Activated T-helper 2 cell treated with anti-CD3 and anti-CD28 coated beads, Interferon-gamma antibody, Interleukin-2, Interleukin-4, amounts not matched to agents 10 μg/mL and 5 μg/mL and 100 μg/mL, durations not matched to agents 14 hours and 24 hours and 36 hours (primary cell): ENCODE results near the gene NCAPG. TPM values are rescaled to one million over a fixed set of nuclear protein-coding genes. Genes with fewer than 3 reads are reported as not detected.
"Not testable (repeated sequence)": the region's sequence is repeated elsewhere in the genome, so short reads cannot be mapped to it uniquely, and the experiment has no call there.

ENCODE experiments used
- DNase-seq: peaks from one replicate; pipeline ENCODE4 v3.0.0; 2021; ENCODE audit warnings: low spot score
- H3K27ac Mint-ChIP-seq: one replicate; pipeline ENCODE4 v1.8.0; 2021; ENCODE audit warnings: mixed read lengths
- H3K27me3 Mint-ChIP-seq: one replicate; pipeline ENCODE4 v1.8.0; 2021; ENCODE audit warnings: low read depth, mixed read lengths
- H3K36me3 Mint-ChIP-seq: one replicate; pipeline ENCODE4 v1.8.0; 2021; ENCODE audit warnings: low read depth, mixed read lengths
- H3K4me1 Mint-ChIP-seq: one replicate; pipeline ENCODE4 v1.8.0; 2021; ENCODE audit warnings: low read depth, mixed read lengths
- H3K4me3 Mint-ChIP-seq: one replicate; pipeline ENCODE4 v1.8.0; 2021; ENCODE audit warnings: low read depth, mild to moderate bottlenecking, moderate library complexity, mixed read lengths
- H3K9me3 Mint-ChIP-seq: one replicate; pipeline ENCODE4 v1.8.0; 2021; ENCODE audit warnings: mixed read lengths
- intact Hi-C: fragments of 100-400 bp; cut with micrococcal nuclease; formaldehyde crosslinking; loops from one replicate; pipeline ENCODE4 v1.15.1; 2023
- total RNA-seq: library from RNA; stranded (reverse); gene quantifications from 2 replicates; pipeline ENCODE4 v1.2.3, GENCODE V29; 2022

The NCAPG gene
- total RNA-seq, 1 donor from 2014 or later, result 55.9 TPM

DNA sequence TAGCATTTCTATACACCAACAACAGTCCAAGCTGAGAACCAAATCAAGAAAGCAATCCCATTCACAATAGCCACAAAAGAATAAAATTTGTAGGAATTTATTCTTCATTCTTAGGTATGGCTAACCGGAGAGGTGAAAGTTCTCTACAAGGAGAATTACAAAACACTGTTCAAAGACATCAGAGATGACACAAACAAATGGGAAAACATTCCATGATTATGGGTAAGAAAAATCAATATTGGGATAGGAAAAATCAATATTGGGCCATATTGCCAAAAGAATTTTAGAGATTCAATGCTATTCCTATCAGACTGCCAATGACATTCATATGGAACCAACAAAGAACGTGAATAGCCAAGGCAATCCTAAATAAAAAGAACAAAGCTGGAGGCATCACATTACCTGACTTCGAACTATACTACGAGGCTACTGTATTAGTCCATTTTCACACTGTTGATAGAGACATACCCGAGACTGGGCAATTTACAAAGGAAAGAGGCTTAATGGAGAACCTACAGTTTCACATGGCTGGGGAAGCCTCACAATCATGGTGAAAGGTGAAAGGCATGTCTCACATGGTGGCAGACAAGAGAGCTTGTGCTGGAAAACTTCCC, 49.1 kb downstream of the NCAPG start:
- no peaks in the 10 kb centered on the region for H3K4me1 Mint-ChIP-seq

DNA sequence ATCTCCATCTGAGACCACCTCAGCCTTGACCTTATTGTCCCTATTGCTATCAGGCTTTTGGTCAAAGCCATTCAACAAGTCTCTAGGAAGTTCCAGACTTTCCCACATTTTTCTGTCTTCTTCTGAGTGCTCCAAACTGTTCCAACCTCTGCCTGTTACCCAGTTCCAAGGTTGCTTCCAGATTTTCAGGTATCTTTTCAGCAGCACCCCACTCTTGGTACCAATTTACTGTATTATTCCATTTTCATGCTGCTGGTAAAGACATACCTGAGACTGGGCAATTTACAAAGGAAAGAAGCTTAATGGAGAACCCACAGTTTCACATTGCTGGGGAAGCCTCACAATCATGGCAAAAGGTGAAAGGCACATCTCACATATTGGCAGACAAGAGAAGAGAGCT, 51.1 kb downstream of the NCAPG start:
- H3K9me3 Mint-ChIP-seq, result peaks cover 19% of the 10 kb centered on the region
- H3K4me3 Mint-ChIP-seq, DNase-seq, H3K27me3 Mint-ChIP-seq, H3K27ac Mint-ChIP-seq, H3K4me1 Mint-ChIP-seq, H3K36me3 Mint-ChIP-seq, intact Hi-C loops: not testable (repeated sequence)

More for the DNA sequence above, 49.1 kb downstream of the NCAPG start:
- intact Hi-C loops, result no loop called here
- Mint-ChIP-seq H3K27ac (no peak overlapping the region), H3K27me3 (no peaks in the 10 kb centered on the region), H3K4me3 (no peak overlapping the region), H3K9me3 (peaks cover 19% of the 10 kb centered on the region), H3K36me3 (peaks cover 7% of the 10 kb centered on the region)
- DNase-seq, result no peak

DNA sequence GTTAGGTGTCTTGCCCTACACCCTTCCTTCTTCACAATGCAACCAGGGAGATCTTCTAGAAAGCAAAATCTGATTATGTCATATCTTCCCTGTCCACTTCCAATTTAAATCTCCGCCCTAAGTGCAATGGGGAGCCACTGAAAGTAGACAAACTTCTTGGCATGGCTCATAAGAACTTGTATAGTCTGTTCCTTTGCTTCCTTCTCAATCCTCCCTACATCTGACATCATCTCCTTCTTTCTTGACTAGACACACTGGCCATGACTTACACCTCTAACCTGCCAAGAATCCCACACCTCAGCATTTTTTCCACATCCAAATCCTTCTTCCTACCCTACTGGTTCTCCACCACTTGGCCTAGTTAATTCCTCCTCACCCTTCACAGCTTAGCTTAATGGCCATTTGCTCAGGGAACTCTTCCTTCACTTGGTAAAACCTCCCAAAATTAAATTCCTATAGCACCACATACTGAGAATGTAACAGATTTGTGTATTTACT, 55.1 kb downstream of the NCAPG start:
- Mint-ChIP-seq H3K4me1 (no peaks in the 10 kb centered on the region), H3K9me3 (peaks cover 15% of the 10 kb centered on the region), H3K4me3 (no peak overlapping the region), H3K27me3 (no peaks in the 10 kb centered on the region), H3K27ac (no peak overlapping the region), H3K36me3 (peaks cover 7% of the 10 kb centered on the region)
- DNase-seq, result no peak
- intact Hi-C loops, result no loop called here

DNA sequence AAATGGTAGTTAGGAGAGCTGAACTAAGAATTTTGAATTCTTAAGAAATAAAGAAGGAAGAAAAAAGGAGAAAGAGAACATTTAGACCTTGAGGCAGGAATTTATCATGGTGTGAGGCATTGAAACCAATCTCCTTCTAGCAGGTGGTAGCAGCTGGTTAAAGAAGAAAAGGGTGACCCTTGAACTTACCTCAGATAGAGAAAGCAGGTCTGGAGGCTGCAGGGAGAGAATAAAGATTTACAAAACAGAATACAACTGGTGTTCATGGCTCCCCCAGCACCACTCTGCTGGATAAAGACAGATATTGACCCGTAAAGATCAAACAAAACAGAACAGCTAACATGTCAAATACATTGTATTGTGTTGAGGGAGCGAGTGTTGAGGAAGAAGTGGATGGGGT, 56.0 kb downstream of the NCAPG start:
- H3K36me3 Mint-ChIP-seq, result peaks cover 6% of the 10 kb centered on the region
- no peak overlapping the region for H3K4me3 Mint-ChIP-seq
- DNase-seq, result no peak
- peaks cover 12% of the 10 kb centered on the region for H3K9me3 Mint-ChIP-seq
- intact Hi-C loops, result no loop called here
- no peak overlapping the region for H3K27ac Mint-ChIP-seq
- no peaks in the 10 kb centered on the region for H3K27me3 Mint-ChIP-seq
- H3K4me1 Mint-ChIP-seq, result no peaks in the 10 kb centered on the region

DNA sequence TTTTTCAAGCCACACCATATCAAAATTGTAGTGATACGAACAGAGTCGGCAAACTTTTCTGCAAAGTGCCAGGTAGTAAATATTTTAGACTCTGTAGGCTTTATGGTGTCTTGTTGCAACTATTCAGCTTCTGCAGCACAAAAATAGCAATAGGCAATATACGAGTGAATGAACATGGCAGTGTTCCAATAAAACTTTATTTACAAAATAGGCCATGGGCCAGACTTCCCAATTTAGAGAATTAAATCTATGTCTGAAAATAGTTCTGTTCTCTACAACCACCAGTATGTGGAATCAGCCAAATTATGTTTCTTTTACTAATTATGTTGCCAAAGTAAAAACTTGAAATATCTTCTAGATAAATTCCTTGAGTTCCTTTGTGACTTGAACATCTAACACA, 56.5 kb downstream of the NCAPG start:
- no peak overlapping the region for H3K4me3 Mint-ChIP-seq
- DNase-seq, result no peak
- peaks cover 1% of the 10 kb centered on the region for H3K36me3 Mint-ChIP-seq
- no peaks in the 10 kb centered on the region for H3K27me3 Mint-ChIP-seq
- H3K27ac Mint-ChIP-seq, result no peak overlapping the region
- intact Hi-C loops, result no loop called here
- peaks cover 7% of the 10 kb centered on the region for H3K9me3 Mint-ChIP-seq
- no peaks in the 10 kb centered on the region for H3K4me1 Mint-ChIP-seq

DNA sequence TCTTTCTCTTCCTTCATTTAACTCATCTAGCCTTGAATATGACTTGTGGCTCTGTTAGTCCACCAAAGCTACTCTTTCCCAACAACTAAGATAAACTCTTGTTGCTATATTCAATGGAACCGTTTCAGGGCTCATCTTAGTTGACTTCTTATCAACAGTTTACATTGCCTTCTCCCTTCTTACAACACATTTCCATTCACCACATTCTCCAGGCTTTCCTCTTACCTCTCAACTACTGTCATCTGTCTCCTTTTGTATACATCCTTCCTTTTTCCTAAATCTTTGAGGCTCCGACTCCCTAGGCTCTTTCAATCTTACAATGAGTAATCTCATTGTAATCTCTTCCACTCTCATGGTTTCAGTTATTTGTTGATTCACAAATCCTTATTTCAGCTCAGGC, 58.5 kb downstream of the NCAPG start:
- intact Hi-C loops, result no loop called here
- H3K27me3 Mint-ChIP-seq, result no peaks in the 10 kb centered on the region
- H3K4me1 Mint-ChIP-seq, result no peaks in the 10 kb centered on the region
- H3K36me3 Mint-ChIP-seq, result no peaks in the 10 kb centered on the region
- no peaks in the 10 kb centered on the region for H3K9me3 Mint-ChIP-seq
- no peak overlapping the region for H3K4me3 Mint-ChIP-seq
- H3K27ac Mint-ChIP-seq, result no peak overlapping the region
- DNase-seq, result no peak

DNA sequence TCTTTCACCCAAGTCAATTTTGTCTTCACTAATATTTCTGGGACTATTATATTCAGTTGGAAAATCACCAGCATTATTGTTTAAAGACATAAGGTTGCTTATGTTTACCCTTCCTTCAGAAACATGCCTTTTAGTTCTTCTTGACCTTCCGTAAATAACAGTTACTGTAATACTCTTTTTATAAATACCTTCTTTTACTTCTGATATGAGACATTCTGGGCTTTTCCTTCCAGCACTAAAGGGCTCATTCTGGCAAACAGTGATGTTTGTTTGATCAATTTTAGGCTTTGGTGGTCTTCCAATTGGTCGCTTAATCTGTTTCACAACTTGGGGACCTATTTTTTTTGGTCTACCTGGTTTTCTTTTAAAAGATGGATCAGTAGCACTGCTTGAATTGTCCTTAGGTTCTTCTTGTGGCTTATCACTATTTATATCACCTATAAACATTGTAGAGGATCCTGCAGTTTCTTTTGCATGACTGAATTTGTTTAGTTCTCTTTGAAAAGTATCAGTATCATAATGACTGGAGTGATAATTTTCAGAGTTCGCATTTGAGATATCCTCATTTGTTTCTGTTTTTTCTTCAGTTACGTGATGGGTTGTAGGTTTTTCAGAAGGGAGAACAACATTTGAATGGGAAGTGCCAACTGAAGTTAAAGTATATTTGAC, 64.8 kb downstream of the NCAPG start:
- no peaks in the 10 kb centered on the region for H3K9me3 Mint-ChIP-seq
- H3K27me3 Mint-ChIP-seq, result no peaks in the 10 kb centered on the region

DNA sequence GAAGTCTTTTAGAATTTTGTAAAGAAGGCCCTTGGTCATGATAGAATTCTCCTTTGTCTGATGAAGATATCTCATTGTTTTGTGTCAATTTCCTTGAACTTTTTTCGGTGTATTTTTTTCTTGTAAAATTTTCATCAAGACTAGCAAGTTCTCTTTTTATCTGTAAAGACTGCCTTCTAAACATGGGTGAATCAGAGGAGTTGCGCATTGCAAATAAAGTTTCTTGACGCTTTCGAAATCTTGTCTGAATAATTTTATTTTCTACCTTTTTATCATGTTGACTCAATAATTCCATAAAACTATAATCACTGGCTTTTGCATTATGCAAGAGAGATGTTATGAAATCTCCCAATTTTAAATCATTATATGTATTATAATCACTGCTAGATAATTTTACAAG, 66.2 kb downstream of the NCAPG start:
- Mint-ChIP-seq H3K27me3 (no peaks in the 10 kb centered on the region), H3K27ac (no peak overlapping the region), H3K4me3 (no peak overlapping the region), H3K4me1 (no peaks in the 10 kb centered on the region), H3K36me3 (no peaks in the 10 kb centered on the region), H3K9me3 (no peaks in the 10 kb centered on the region)
- intact Hi-C loops, result no loop called here
- no peak for DNase-seq

More for the DNA sequence above, 64.8 kb downstream of the NCAPG start:
- Mint-ChIP-seq H3K4me1 (no peaks in the 10 kb centered on the region), H3K27ac (no peak overlapping the region), H3K4me3 (no peak overlapping the region), H3K36me3 (no peaks in the 10 kb centered on the region)
- intact Hi-C loops, result no loop called here
- DNase-seq, result no peak

DNA sequence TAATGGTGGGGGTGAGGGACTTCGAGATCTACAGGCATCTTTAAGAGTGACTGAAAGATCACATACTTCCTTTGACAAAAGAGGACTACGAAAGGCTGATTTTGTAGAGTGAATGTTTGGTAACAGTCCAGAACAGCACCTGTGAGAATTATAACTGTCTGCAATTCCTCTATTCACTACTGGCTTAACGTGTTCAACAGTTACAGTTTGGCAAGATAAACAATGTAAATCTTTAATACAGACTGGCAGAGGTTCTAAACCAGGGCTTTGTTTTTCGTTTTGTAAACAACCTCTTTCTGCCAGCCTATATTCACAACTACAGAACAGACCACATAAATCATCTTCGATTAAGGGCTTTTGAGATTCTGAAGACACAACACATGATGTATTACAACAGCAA, 66.9 kb downstream of the NCAPG start:
- Mint-ChIP-seq H3K9me3 (no peaks in the 10 kb centered on the region), H3K4me1 (no peaks in the 10 kb centered on the region), H3K27ac (no peak overlapping the region), H3K36me3 (no peaks in the 10 kb centered on the region), H3K27me3 (no peaks in the 10 kb centered on the region), H3K4me3 (no peak overlapping the region)
- intact Hi-C loops, result no loop called here
- no peak for DNase-seq

DNA sequence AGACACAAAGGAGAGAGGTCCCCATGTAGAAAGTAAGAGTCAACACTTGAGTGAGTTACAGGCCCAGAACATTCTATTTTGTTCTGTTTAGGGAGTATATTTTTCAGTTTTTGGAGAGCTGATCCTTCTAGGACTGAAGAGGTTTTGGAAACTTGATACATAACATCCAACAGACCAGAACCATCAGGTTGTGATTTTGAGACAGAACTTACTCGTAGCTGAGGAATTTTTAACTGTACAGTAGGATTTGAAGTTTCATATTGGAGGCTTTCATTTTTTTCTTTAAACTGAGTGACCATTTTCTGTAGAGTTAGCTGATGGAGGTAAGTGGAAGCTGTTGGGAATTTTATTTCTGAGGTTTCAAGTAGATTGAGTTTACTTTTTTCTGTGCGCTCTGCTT, 73.3 kb downstream of the NCAPG start:
- intact Hi-C loops, result no loop called here
- DNase-seq, result no peak
- H3K4me1 Mint-ChIP-seq, result no peaks in the 10 kb centered on the region
- no peaks in the 10 kb centered on the region for H3K36me3 Mint-ChIP-seq
- no peak overlapping the region for H3K27ac Mint-ChIP-seq
- no peaks in the 10 kb centered on the region for H3K9me3 Mint-ChIP-seq
- H3K4me3 Mint-ChIP-seq, result no peak overlapping the region
- H3K27me3 Mint-ChIP-seq, result no peaks in the 10 kb centered on the region

DNA sequence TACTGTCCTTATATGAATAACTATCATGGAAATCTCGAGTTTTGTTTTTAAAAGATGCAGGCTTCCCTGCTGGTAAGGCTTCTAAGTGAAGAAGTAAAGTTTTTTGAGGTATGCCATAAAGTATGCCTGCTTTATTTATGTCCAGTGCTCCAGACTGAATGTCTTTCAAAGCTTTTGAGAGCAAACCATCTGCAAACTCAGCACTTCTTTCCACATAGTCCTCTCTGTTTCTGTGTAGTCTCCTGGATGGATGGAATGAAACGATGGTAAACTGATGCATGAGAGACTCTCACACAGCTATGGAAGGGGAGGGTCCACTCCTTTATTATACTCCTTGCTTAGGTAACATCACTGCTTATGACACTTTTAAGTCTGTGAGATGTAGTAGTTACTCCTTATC, 73.7 kb downstream of the NCAPG start:
- H3K36me3 Mint-ChIP-seq, result no peaks in the 10 kb centered on the region
- no peak overlapping the region for H3K4me3 Mint-ChIP-seq
- no peaks in the 10 kb centered on the region for H3K9me3 Mint-ChIP-seq
- intact Hi-C loops, result no loop called here
- H3K27me3 Mint-ChIP-seq, result no peaks in the 10 kb centered on the region
- H3K4me1 Mint-ChIP-seq, result no peaks in the 10 kb centered on the region
- no peak overlapping the region for H3K27ac Mint-ChIP-seq
- DNase-seq, result no peak

DNA sequence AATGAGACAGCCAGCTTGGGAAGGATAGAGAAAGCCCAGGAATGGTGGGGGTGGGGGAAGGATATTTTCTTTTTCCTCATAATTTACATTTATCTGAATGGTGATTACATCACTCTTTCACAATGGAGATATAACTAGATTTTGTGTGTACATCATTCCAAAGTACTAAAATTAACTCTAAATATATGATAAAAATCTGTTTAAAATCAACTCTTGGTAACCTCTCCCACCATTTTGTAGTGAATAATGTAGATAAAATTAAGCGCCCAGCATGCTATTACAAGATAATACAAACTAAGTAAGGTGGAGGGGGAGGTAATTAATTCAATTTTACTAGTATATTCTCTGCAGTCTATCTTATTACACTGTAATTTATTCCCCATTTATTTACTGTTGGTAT, 78.9 kb downstream of the NCAPG start:
- intact Hi-C loops, result no loop called here
- H3K27me3 Mint-ChIP-seq, result no peaks in the 10 kb centered on the region
- no peaks in the 10 kb centered on the region for H3K36me3 Mint-ChIP-seq
- H3K4me3 Mint-ChIP-seq, result no peak overlapping the region
- H3K27ac Mint-ChIP-seq, result no peak overlapping the region
- no peaks in the 10 kb centered on the region for H3K9me3 Mint-ChIP-seq
- H3K4me1 Mint-ChIP-seq, result no peaks in the 10 kb centered on the region
- no peak for DNase-seq

DNA sequence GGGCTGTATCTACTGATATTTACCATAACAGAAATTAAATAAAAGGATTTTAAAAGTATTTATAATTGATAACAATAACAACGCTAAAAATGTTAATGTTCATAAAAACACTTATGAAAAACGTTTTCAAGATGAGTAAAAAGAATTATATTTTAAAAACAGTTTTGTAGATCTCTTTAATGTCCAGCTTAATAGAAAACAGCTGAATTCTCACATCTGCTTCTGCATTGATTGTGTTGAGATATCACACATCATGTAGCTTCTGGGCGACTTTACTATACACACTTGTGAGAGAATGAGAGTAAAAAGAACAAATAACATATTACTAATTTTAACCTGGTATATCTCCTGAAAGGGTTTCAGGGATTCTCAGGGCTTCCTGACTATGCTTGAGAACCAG, 83.6 kb downstream of the NCAPG start:
- Mint-ChIP-seq H3K36me3 (no peaks in the 10 kb centered on the region), H3K4me3 (no peak overlapping the region), H3K27me3 (no peaks in the 10 kb centered on the region), H3K4me1 (no peaks in the 10 kb centered on the region), H3K27ac (no peak overlapping the region), H3K9me3 (no peaks in the 10 kb centered on the region)
- DNase-seq, result no peak
- intact Hi-C loops, result no loop called here
